Endothelial cell of umbilical vein (primary cell): ENCODE data around the gene SATB2. TPM values are rescaled to one million over a fixed set of nuclear protein-coding genes. Genes with fewer than 3 reads are reported as not detected.

ENCODE experiments used
- BruUV-seq: library from RNA; stranded (reverse); fragments of 400-500 nt; replicated peaks from 2 replicates; lab custom pipeline; 2021; lab: Mats Ljungman, UMichigan
- CTCF ChIA-PET: fragments of 300-600, 350-600 bp; sonication (Branson Sonifier 250); formaldehyde crosslinking; loops from one replicate; lab custom pipeline; 2021; ENCODE audit warnings: antibody characterized with exemption, inconsistent platforms; lab: Charles Lee
- POLR2A ChIA-PET: fragments of 300-600, 350-600 bp; sonication (Branson Sonifier 250); formaldehyde crosslinking; loops from one replicate; lab custom pipeline; 2021; ENCODE audit warnings: antibody characterized with exemption, inconsistent platforms; lab: Charles Lee
- DNase-seq: peaks from one replicate; pipeline ENCODE4 v3.0.0-alpha.2; 2011; ENCODE audit warnings: low read depth, low spot score
- FAIRE-seq: peaks from 2 replicates; lab custom pipeline; 2011; peaks lifted over from hg19 to GRCh38; lab: Jason Lieb, UNC
- H2AFZ ChIP-seq: 2 replicates; pipeline ENCODE4 v1.6.0; 2012; ENCODE audit warnings: low read depth, low read length, control low read depth, inconsistent platforms
- H3K27ac ChIP-seq: 2 replicates; pipeline ENCODE4 v1.5.1; 2011; ENCODE audit warnings: low read depth, mild to moderate bottlenecking, control low read depth, low read length, moderate library complexity; ENCODE audit not compliant: insufficient read depth
- H3K27me3 ChIP-seq, 2 experiments: 2 replicates each; pipeline versions ENCODE4 v1.6.0 to v1.6.1; 2011; ENCODE audit warnings: low read length in 2 of 2, mixed read lengths in 1 of 2; ENCODE audit not compliant: control insufficient read depth in 2 of 2, insufficient read depth in 2 of 2
- H3K36me3 ChIP-seq, 2 experiments: 2 replicates in 1 of 2; 3 replicates in 1 of 2; pipeline ENCODE4 v1.5.1; 2011; ENCODE audit warnings: low read length in 2 of 2, mild to moderate bottlenecking in 1 of 2, moderate library complexity in 1 of 2; ENCODE audit not compliant: control insufficient read depth in 2 of 2, insufficient read depth in 2 of 2; ENCODE audit errors: extremely low read depth in 1 of 2
- H3K4me1 ChIP-seq: 3 replicates; pipeline ENCODE4 v1.5.1; 2011; ENCODE audit warnings: mild to moderate bottlenecking, low read length; ENCODE audit not compliant: control insufficient read depth, insufficient read depth; ENCODE audit errors: extremely low read depth
- H3K4me2 ChIP-seq: 2 replicates; pipeline ENCODE4 v1.6.1; 2011; ENCODE audit warnings: low read length, control low read depth, mixed read lengths; ENCODE audit not compliant: insufficient read depth
- H3K4me3 ChIP-seq, 3 experiments: fragments of 200-600 bp in 1 of 3; sonication (generic), shearing (Covaris generic) in 1 of 3; replicated peaks in 1 of 3; 2 replicates each; pipeline ENCODE4 v1.5.1; 2011 to 2016; ENCODE audit warnings: control low read depth in 3 of 3, low read length in 3 of 3, mild to moderate bottlenecking in 2 of 3, inconsistent platforms in 1 of 3, low read depth in 1 of 3, moderate library complexity in 1 of 3; ENCODE audit not compliant: insufficient read depth in 1 of 3
- H3K79me2 ChIP-seq: 2 replicates; pipeline ENCODE4 v1.6.0; 2012; ENCODE audit warnings: low read length, inconsistent platforms; ENCODE audit not compliant: control insufficient read depth, insufficient read depth
- H3K9ac ChIP-seq: replicated peaks from 2 replicates; pipeline ENCODE3; 2011; ENCODE audit warnings: low read length, control low read depth; ENCODE audit not compliant: insufficient read depth; ENCODE audit errors: extremely low read depth
- H3K9me1 ChIP-seq: replicated peaks from 3 replicates; pipeline ENCODE4 v1.6.0; 2011; ENCODE audit warnings: mild to moderate bottlenecking, low read length; ENCODE audit not compliant: control insufficient read depth, insufficient read depth; ENCODE audit errors: extremely low read depth
- H3K9me3 ChIP-seq: replicated peaks from 2 replicates; pipeline ENCODE4 v1.5.1; 2012; ENCODE audit warnings: low read length, inconsistent platforms; ENCODE audit not compliant: control insufficient read depth, insufficient read depth
- H4K20me1 ChIP-seq: replicated peaks from 2 replicates; pipeline ENCODE3; 2011; ENCODE audit warnings: mild to moderate bottlenecking, low read length; ENCODE audit not compliant: control insufficient read depth, insufficient read depth; ENCODE audit errors: extremely low read depth
- EZH2 ChIP-seq: IDR thresholded peaks from 2 replicates; pipeline ENCODE4 v1.6.1; 2012; ENCODE audit warnings: borderline replicate concordance, low read depth, mild to moderate bottlenecking, moderate library complexity, low read length, inconsistent platforms; ENCODE audit not compliant: severe bottlenecking
- FOS ChIP-seq: IDR thresholded peaks from 2 replicates; pipeline ENCODE4 v1.6.1; 2011; ENCODE audit warnings: mild to moderate bottlenecking, low read length, moderate library complexity, borderline replicate concordance; ENCODE audit not compliant: insufficient read depth
- GATA2 ChIP-seq: IDR thresholded peaks from 2 replicates; pipeline ENCODE4 v1.7.0; 2011; ENCODE audit warnings: low read depth, mild to moderate bottlenecking, moderate library complexity, mixed read lengths, low read length; ENCODE audit not compliant: insufficient read length, insufficient read depth
- JUN ChIP-seq: IDR thresholded peaks from 2 replicates; pipeline ENCODE4 v1.6.1; 2011; ENCODE audit warnings: borderline replicate concordance, low read depth; ENCODE audit not compliant: insufficient read length, insufficient read depth
- MYC ChIP-seq: IDR thresholded peaks from one replicate; pipeline ENCODE4 v1.6.1; 2011; ENCODE audit warnings: mild to moderate bottlenecking, low read depth, low read length
- POLR2A ChIP-seq: IDR thresholded peaks from 2 replicates; pipeline ENCODE4 v1.6.1; 2012; ENCODE audit warnings: low read depth, mild to moderate bottlenecking, control low read depth, low read length
- POLR2AphosphoS5 ChIP-seq: IDR thresholded peaks from 2 replicates; pipeline ENCODE4 v1.6.1; 2012; ENCODE audit warnings: low read depth, mild to moderate bottlenecking, control low read depth, low read length, moderate library complexity; ENCODE audit not compliant: insufficient read depth
- dilution Hi-C: fragments of 300-500 bp; cut with MboI; formaldehyde crosslinking; loops from one replicate; pipeline ENCODE4 v1.15.0; 2019; ENCODE audit warnings: low sequenced_read_pairs; ENCODE audit not compliant: extremely low pct_ligation_motif_present
- intact Hi-C: fragments of 100-400 bp; cut with micrococcal nuclease; formaldehyde crosslinking; loops from one replicate; pipeline ENCODE4 v1.10.0; 2022
- polyA plus RNA-seq, 4 experiments: library from polyadenylated mRNA; depleted of rRNA in 3 of 4; stranded (reverse) in 3 of 4; unstranded in 1 of 4; fragments of >200 nt; gene quantifications; 2 replicates each; pipeline versions ENCODE4 v1.2.1 to v1.2.3, GENCODE V29; 2011 to 2012; ENCODE audit warnings: missing spikeins in 1 of 4
- total RNA-seq: library from RNA; stranded (reverse); gene quantifications from 2 replicates; pipeline ENCODE4 v1.2.3, GENCODE V29; 2021
- TF ChIP-seq, protein P1 (sequence below), 2 donors: IDR thresholded peaks; 1 replicate in 1 of 2; 2 replicates in 1 of 2; pipeline ENCODE4 v1.5.1; 2011; ENCODE audit warnings: low read length in 2 of 2, mild to moderate bottlenecking in 2 of 2, moderate library complexity in 2 of 2, control low read depth in 1 of 2, inconsistent platforms in 1 of 2, low read depth in 1 of 2; ENCODE audit not compliant: insufficient read depth in 1 of 2; ENCODE audit errors: extremely low read depth in 1 of 2
- TF ChIP-seq, protein P2 (sequence below): IDR thresholded peaks from 2 replicates; pipeline ENCODE4 v1.6.1; 2011; ENCODE audit not compliant: insufficient read depth, insufficient read length

SATB2 gene
- total and polyA plus RNA-seq, 2 donors (not counting 3 experiments of a cell fraction or from before 2014, with no cell fraction given), result 0.47 to 1.1 TPM

DNA sequence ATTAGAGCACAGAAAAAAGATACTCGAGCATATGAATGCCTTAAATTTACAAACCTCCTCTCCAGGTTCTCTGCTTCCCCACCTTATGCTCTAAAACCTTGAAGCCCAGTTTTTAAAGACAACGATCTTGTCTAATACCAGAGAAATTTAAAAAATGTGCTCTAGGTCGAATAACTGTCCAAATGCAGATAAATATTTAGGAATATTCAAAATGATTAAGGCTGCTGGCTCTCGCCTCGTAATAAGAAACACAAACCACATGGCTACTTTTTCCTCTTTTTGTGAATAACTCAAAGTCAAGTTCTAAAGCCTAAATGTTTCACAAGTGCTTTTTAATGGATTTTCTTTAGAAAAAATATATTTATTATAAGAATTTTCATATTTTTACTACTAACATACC, 101.3 kb downstream of the SATB2 start:
- Histone ChIP-seq H3K9ac (no peak overlapping the region), H3K79me2 (no peaks in the 10 kb centered on the region), H3K27ac (no peak overlapping the region), H3K9me3 (no peaks in the 10 kb centered on the region), H3K4me3 (no peak overlapping the region), H3K4me2 (no peak overlapping the region), H3K36me3 (no peaks in the 10 kb centered on the region), H4K20me1 (no peaks in the 10 kb centered on the region), H3K4me1 (no peaks in the 10 kb centered on the region), H3K27me3 (no peaks in the 10 kb centered on the region), H2AFZ (no peak overlapping the region), H3K9me1 (no peaks in the 10 kb centered on the region)
- TF ChIP-seq, protein P1, sequence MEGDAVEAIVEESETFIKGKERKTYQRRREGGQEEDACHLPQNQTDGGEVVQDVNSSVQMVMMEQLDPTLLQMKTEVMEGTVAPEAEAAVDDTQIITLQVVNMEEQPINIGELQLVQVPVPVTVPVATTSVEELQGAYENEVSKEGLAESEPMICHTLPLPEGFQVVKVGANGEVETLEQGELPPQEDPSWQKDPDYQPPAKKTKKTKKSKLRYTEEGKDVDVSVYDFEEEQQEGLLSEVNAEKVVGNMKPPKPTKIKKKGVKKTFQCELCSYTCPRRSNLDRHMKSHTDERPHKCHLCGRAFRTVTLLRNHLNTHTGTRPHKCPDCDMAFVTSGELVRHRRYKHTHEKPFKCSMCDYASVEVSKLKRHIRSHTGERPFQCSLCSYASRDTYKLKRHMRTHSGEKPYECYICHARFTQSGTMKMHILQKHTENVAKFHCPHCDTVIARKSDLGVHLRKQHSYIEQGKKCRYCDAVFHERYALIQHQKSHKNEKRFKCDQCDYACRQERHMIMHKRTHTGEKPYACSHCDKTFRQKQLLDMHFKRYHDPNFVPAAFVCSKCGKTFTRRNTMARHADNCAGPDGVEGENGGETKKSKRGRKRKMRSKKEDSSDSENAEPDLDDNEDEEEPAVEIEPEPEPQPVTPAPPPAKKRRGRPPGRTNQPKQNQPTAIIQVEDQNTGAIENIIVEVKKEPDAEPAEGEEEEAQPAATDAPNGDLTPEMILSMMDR (IDR thresholded peaks at IDR 0.05; ENCODE audit: extremely low read depth in 1 of 2, insufficient read depth in 1 of 2, low read depth in 1 of 2, low read length in 2 of 2), result no peak
- TF ChIP-seq FOS (no peak), JUN (no peak), POLR2A (no peak), GATA2 (no peak), EZH2 (no peak), POLR2AphosphoS5 (no peak), MYC (no peak)
- TF ChIP-seq, protein P2, sequence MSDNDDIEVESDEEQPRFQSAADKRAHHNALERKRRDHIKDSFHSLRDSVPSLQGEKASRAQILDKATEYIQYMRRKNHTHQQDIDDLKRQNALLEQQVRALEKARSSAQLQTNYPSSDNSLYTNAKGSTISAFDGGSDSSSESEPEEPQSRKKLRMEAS, result no peak
- intact Hi-C loops (no loop called here), dilution Hi-C loops (no loop called here)
- ChIA-PET POLR2A (no interaction called here), CTCF (no interaction called here)
- no TSS peak for BruUV-seq
- DNase-seq (no peak), FAIRE-seq (no peak)
